GM12878 (cell line): ENCODE results near the gene GPR26. TPM values are rescaled to one million over a fixed set of nuclear protein-coding genes. Genes with fewer than 3 reads are reported as not detected.

Experiments used
- ATAC-seq: fragments of 200-7000 bp; cut with Tn5 transposase; 3 replicates; pipeline ENCODE4 v1.9.1; 2020; ENCODE audit warnings: mild to moderate bottlenecking, moderate library complexity
- BruUV-seq: library from RNA; stranded (reverse); fragments of 400-500 nt; replicated peaks from 2 replicates; lab custom pipeline; 2021; lab: Mats Ljungman, UMichigan
- CTCF ChIA-PET: fragments of 300-600 bp; sonication (Branson Sonifier 250); formaldehyde crosslinking; extraction: SDS; loops from one replicate; lab custom pipeline; 2021; ENCODE audit warnings: inconsistent platforms; lab: Yijun Ruan, JAX
- POLR2A ChIA-PET: fragments of 350-600 bp; formaldehyde crosslinking; extraction: SDS; loops from one replicate; lab custom pipeline; 2021; ENCODE audit warnings: inconsistent platforms; lab: Charles Lee
- RAD21 ChIA-PET: fragments of 300-600 bp; sonication (Branson Sonifier 250); formaldehyde crosslinking; loops from one replicate; lab custom pipeline; 2023; ENCODE audit warnings: antibody characterized with exemption; ENCODE audit not compliant: unreplicated experiment; lab: Charles Lee
- SMC1A ChIA-PET: fragments of 300-600 bp; sonication (Branson Sonifier 250); formaldehyde crosslinking; loops from one replicate; lab custom pipeline; 2023; ENCODE audit not compliant: unreplicated experiment, uncharacterized antibody; lab: Charles Lee
- DNase-seq: peaks from one replicate; pipeline ENCODE4 v3.0.0-alpha.2; 2011; ENCODE audit warnings: low read depth, low spot score
- FAIRE-seq: peaks from 3 replicates; lab custom pipeline; 2011; peaks lifted over from hg19 to GRCh38; lab: Jason Lieb, UNC
- H2AFZ ChIP-seq: 2 replicates; pipeline ENCODE4 v1.6.0; 2011; ENCODE audit warnings: low read depth, low read length, control low read depth; ENCODE audit not compliant: control insufficient read depth
- H3K27ac ChIP-seq: 2 replicates; pipeline ENCODE4 v1.5.1; 2011; ENCODE audit warnings: control low read depth; ENCODE audit not compliant: control insufficient read depth, insufficient read depth
- H3K27me3 ChIP-seq, 2 experiments: replicated peaks in 1 of 2; 2 replicates each; pipeline versions ENCODE4 v1.6.0 to v1.6.1; 2011; ENCODE audit warnings: low read length in 1 of 2; ENCODE audit not compliant: control insufficient read depth in 2 of 2, insufficient read depth in 2 of 2
- H3K36me3 ChIP-seq, 2 experiments: 2 replicates each; pipeline ENCODE4 v1.5.1; 2011; ENCODE audit warnings: low read length in 1 of 2; ENCODE audit not compliant: control insufficient read depth in 2 of 2, insufficient read depth in 2 of 2
- H3K4me1 ChIP-seq: 2 replicates; pipeline ENCODE4 v1.6.1; 2011; ENCODE audit warnings: mild to moderate bottlenecking, low read length, moderate library complexity, mixed read lengths; ENCODE audit not compliant: control insufficient read depth, insufficient read depth
- H3K4me2 ChIP-seq: 2 replicates; pipeline ENCODE4 v1.6.0; 2011; ENCODE audit warnings: control low read depth; ENCODE audit not compliant: control insufficient read depth, insufficient read depth
- H3K4me3 ChIP-seq: fragments of 200-600 bp; sonication (generic); 2 replicates; pipeline ENCODE4 v1.5.1; 2016
- H3K79me2 ChIP-seq: 2 replicates; pipeline ENCODE4 v1.6.0; 2011; ENCODE audit warnings: low read length; ENCODE audit not compliant: control insufficient read depth, insufficient read depth
- H3K9ac ChIP-seq: 2 replicates; pipeline ENCODE4 v1.8.0; 2011; ENCODE audit warnings: low read length, control low read depth, mixed read lengths; ENCODE audit not compliant: control insufficient read depth, insufficient read depth
- H3K9me3 ChIP-seq: replicated peaks from 3 replicates; pipeline ENCODE4 v1.5.1; 2011; ENCODE audit warnings: mild to moderate bottlenecking, low read length; ENCODE audit not compliant: control insufficient read depth, insufficient read depth
- H4K20me1 ChIP-seq: 2 replicates; pipeline ENCODE4 v1.6.0; 2011; ENCODE audit not compliant: control insufficient read depth, insufficient read depth
- EED ChIP-seq: sonication (generic); IDR thresholded peaks from 2 replicates; pipeline ENCODE4 v1.6.1; 2016; ENCODE audit warnings: antibody characterized with exemption, low read depth
- IKZF2 ChIP-seq, 2 experiments: fragments of 450-650 bp; IDR thresholded peaks; 2 replicates each; pipeline ENCODE4 v1.6.1; 2017; ENCODE audit warnings: mild to moderate bottlenecking in 2 of 2, moderate library complexity in 2 of 2
- MYC ChIP-seq: IDR thresholded peaks from 2 replicates; pipeline ENCODE4 v1.6.1; 2011; ENCODE audit warnings: mild to moderate bottlenecking, low read length, moderate library complexity, inconsistent platforms; ENCODE audit not compliant: insufficient read depth, insufficient replicate concordance, insufficient read length, severe bottlenecking
- NFYB ChIP-seq: IDR thresholded peaks from 2 replicates; pipeline ENCODE4 v1.6.1; 2011; ENCODE audit warnings: low read depth, mild to moderate bottlenecking, low read length, improper control_type of control experiment, moderate library complexity; ENCODE audit not compliant: insufficient read depth
- NR2F1 ChIP-seq: fragments of 450-650 bp; conservative IDR thresholded peaks from 2 replicates; pipeline ENCODE4 v1.6.1; 2017; ENCODE audit warnings: mild to moderate bottlenecking
- RAD21 ChIP-seq: IDR thresholded peaks from 2 replicates; pipeline ENCODE4 v1.6.1; 2011; ENCODE audit warnings: mild to moderate bottlenecking, low read depth, low read length, moderate library complexity; ENCODE audit not compliant: insufficient read depth
- SMAD1 ChIP-seq: fragments of 450-650 bp; IDR thresholded peaks from 2 replicates; pipeline ENCODE4 v1.6.1; 2018; ENCODE audit warnings: mild to moderate bottlenecking, low read depth; ENCODE audit not compliant: partially characterized antibody
- STAT3 ChIP-seq: IDR thresholded peaks from 2 replicates; pipeline ENCODE4 v1.6.1; 2011; ENCODE audit warnings: low read depth, low read length, improper control_type of control experiment
- ZNF592 ChIP-seq: fragments of 450-650 bp; IDR thresholded peaks from 2 replicates; pipeline ENCODE4 v1.6.1; 2017; ENCODE audit warnings: mild to moderate bottlenecking, moderate library complexity
- ZNF687 ChIP-seq: fragments of 450-650 bp; IDR thresholded peaks from 2 replicates; pipeline ENCODE4 v1.6.1; 2017; ENCODE audit warnings: mild to moderate bottlenecking, moderate library complexity
- WGBS: methylation state at CpG from one replicate; pipeline ENCODE4 v1.1.6; 2016; ENCODE audit warnings: low lambda C conversion rate; ENCODE audit not compliant: insufficient replicate concordance, insufficient coverage; ENCODE audit errors: missing lambda C conversion rate; 5-methylcytosine and 5-hydroxymethylcytosine counted together
- in situ Hi-C: fragments of 300-500 bp; cut with MboI; formaldehyde crosslinking; loops from 9 replicates; pipeline ENCODE4 v1.14.3; 2018; ENCODE audit warnings: mixed read lengths
- intact Hi-C: fragments of 100-400 bp; cut with micrococcal nuclease; formaldehyde crosslinking; loops from one replicate; pipeline ENCODE4 v1.14.2; 2022; ENCODE audit not compliant: unreplicated experiment
- polyA plus RNA-seq, 11 experiments: library from polyadenylated mRNA; depleted of rRNA in 4 of 11; unstranded in 6 of 11; stranded (reverse) in 5 of 11; fragments of >200 nt; fragmentation: Nextera tagmentation in 4 of 11; fragmentation: Illumina TruSeq in 1 of 11; extraction: Ambion mirVana in 4 of 11; extraction: Trizol in 1 of 11; gene quantifications; 1 replicate in 1 of 11; 2 replicates in 10 of 11; pipeline versions ENCODE4 v1.2.1 to v1.2.3, GENCODE V29; 2011 to 2016; ENCODE audit warnings: inconsistent platforms in 2 of 11, missing spikeins in 2 of 11, low read depth in 1 of 11
- total RNA-seq, 4 experiments: library from RNA; depleted of rRNA in 3 of 4; stranded (reverse); fragments of >200 nt in 3 of 4; fragmentation: Illumina TruSeq in 1 of 4; extraction: Trizol in 1 of 4; gene quantifications; 2 replicates each; pipeline versions ENCODE4 v1.2.1 to v1.2.3, GENCODE V29; 2013 to 2021

GPR26 gene
- total and polyA plus RNA-seq, 10 of the 15 experiments (the other 5 are each of a cell fraction or from before 2014, with no cell fraction given), result 0.01 to 0.03 TPM; not detected in 8

- TF ChIP-seq ZNF687 (no peak), MYC (no peak), EED (no peak)
Observed at GRCh38 chr10:123635131-123635530, 31.0 kb upstream of the GPR26 start (continued).

GRCh38 chr10:123635745-123636144, 30.4 kb upstream of the GPR26 start:
- H4K20me1 ChIP-seq, result no peaks in the 10 kb centered on the region
- ChIA-PET CTCF (no interaction called here), POLR2A (no interaction called here), SMC1A (no interaction called here), RAD21 (no interaction called here)
- no peaks in the 10 kb centered on the region for H3K36me3 ChIP-seq
- H3K27me3 ChIP-seq, result peaks cover 3 to 9% of the 10 kb centered on the region in 2 experiments; a peak in 2 of 4 replicates
- H3K27ac ChIP-seq, result no peak overlapping the region
- intact Hi-C loops, result no loop called here
- no peak overlapping the region for H3K4me2 ChIP-seq
- no peak for TF ChIP-seq NFYB
- TF ChIP-seq ZNF592, result no peak
- no peak for TF ChIP-seq SMAD1
- no peak for TF ChIP-seq IKZF2 (IDR thresholded peaks at IDR 0.05)
- no peak for TF ChIP-seq NR2F1
- no peak for TF ChIP-seq STAT3
- 0 out of 2 replicates have a peak, but pooled peaks have one; percentile 6 for TF ChIP-seq RAD21
- no peak overlapping the region for H3K4me3 ChIP-seq
- H3K9ac ChIP-seq, result no peak overlapping the region
- no TSS peak for BruUV-seq
- no peak for DNase-seq
- FAIRE-seq, result no peak
- H3K9me3 ChIP-seq, result no peaks in the 10 kb centered on the region
- H2AFZ ChIP-seq, result no peak overlapping the region
- WGBS, result 0% methylated on average over 2 of the region's 2 CpGs
- H3K4me1 ChIP-seq, result no peaks in the 10 kb centered on the region
- no peak for ATAC-seq
- in situ Hi-C loops, result no loop called here
- H3K79me2 ChIP-seq, result no peaks in the 10 kb centered on the region
